NT2/D1 (cell line): Measurements from ENCODE around the gene MYO15B.

Source experiments
- DNase-seq: peaks from one replicate; pipeline ENCODE4 v3.0.0-alpha.2; 2011; ENCODE audit warnings: low read depth, low spot score
- H3K27me3 ChIP-seq: 2 replicates; pipeline ENCODE4 v1.6.0; 2011; ENCODE audit warnings: mild to moderate bottlenecking; ENCODE audit not compliant: insufficient read length, insufficient read depth
- H3K36me3 ChIP-seq: 2 replicates; pipeline ENCODE4 v1.6.1; 2011; ENCODE audit warnings: mild to moderate bottlenecking, low read length, mixed read lengths; ENCODE audit not compliant: insufficient read depth, insufficient read length
- H3K4me1 ChIP-seq: 2 replicates; pipeline ENCODE4 v1.5.1; 2011; ENCODE audit not compliant: insufficient read depth, insufficient read length
- H3K4me3 ChIP-seq: 2 replicates; pipeline ENCODE4 v1.5.1; 2011; ENCODE audit warnings: low read depth; ENCODE audit not compliant: insufficient read length
- H3K9ac ChIP-seq: 2 replicates; pipeline ENCODE4 v1.6.0; 2011; ENCODE audit warnings: low read depth; ENCODE audit not compliant: insufficient read length
- H3K9me3 ChIP-seq: 2 replicates; pipeline ENCODE4 v1.5.1; 2011; ENCODE audit warnings: mild to moderate bottlenecking, low read length; ENCODE audit not compliant: insufficient read depth
- SUZ12 ChIP-seq: IDR thresholded peaks from 2 replicates; pipeline ENCODE4 v1.6.1; 2011; ENCODE audit not compliant: insufficient read length, insufficient read depth; ENCODE audit errors: extremely low read depth
- YY1 ChIP-seq: IDR thresholded peaks from 2 replicates; pipeline ENCODE4 v1.6.1; 2011; ENCODE audit not compliant: insufficient read length, insufficient read depth
- ZNF274 ChIP-seq: IDR thresholded peaks from 2 replicates; pipeline ENCODE4 v1.6.1; 2011; ENCODE audit warnings: mild to moderate bottlenecking, low read depth, low read length

Gene MYO15B

GRCh38 chr17:75654176-75654575, 66.6 kb downstream of the MYO15B start:
- no peaks in the 10 kb centered on the region for H3K9me3 ChIP-seq
- peaks cover 79% of the 10 kb centered on the region for H3K36me3 ChIP-seq
- TF ChIP-seq ZNF274, result no peak
- TF ChIP-seq SUZ12, result no peak
- TF ChIP-seq YY1, result no peak
- H3K9ac ChIP-seq, result no peak overlapping the region
- H3K4me1 ChIP-seq, result no peaks in the 10 kb centered on the region
- H3K27me3 ChIP-seq, result no peaks in the 10 kb centered on the region
- no peak overlapping the region for H3K4me3 ChIP-seq
- DNase-seq, result no peak

GRCh38 chr17:75658237-75658636, 70.6 kb downstream of the MYO15B start:
- H3K36me3 ChIP-seq, result peaks cover 78% of the 10 kb centered on the region
- H3K4me1 ChIP-seq, result no peaks in the 10 kb centered on the region
- H3K27me3 ChIP-seq, result no peaks in the 10 kb centered on the region
- no peak overlapping the region for H3K9ac ChIP-seq
- TF ChIP-seq YY1 (no peak), ZNF274 (no peak), SUZ12 (no peak)
- no peak for DNase-seq
- H3K9me3 ChIP-seq, result no peaks in the 10 kb centered on the region
- H3K4me3 ChIP-seq, result no peak overlapping the region

- Histone ChIP-seq H3K27me3 (no peaks in the 10 kb centered on the region), H3K36me3 (peaks cover 75% of the 10 kb centered on the region), H3K4me3 (no peak overlapping the region), H3K4me1 (no peaks in the 10 kb centered on the region), H3K9ac (no peak overlapping the region), H3K9me3 (no peaks in the 10 kb centered on the region)
- TF ChIP-seq SUZ12 (no peak), YY1 (no peak), ZNF274 (no peak)
- no peak for DNase-seq
Observed at GRCh38 chr17:75661531-75661930, 73.9 kb downstream of the MYO15B start.

- no peaks in the 10 kb centered on the region for H3K9me3 ChIP-seq
- H3K9ac ChIP-seq, result no peak overlapping the region
- H3K27me3 ChIP-seq, result no peaks in the 10 kb centered on the region
- no peak for DNase-seq
- H3K4me1 ChIP-seq, result no peaks in the 10 kb centered on the region
- H3K4me3 ChIP-seq, result no peak overlapping the region
- H3K36me3 ChIP-seq, result peaks cover 67% of the 10 kb centered on the region
- no peak for TF ChIP-seq ZNF274
- TF ChIP-seq YY1, result no peak
- TF ChIP-seq SUZ12, result no peak
Observed at GRCh38 chr17:75662511-75662910, 74.9 kb downstream of the MYO15B start.

- Histone ChIP-seq H3K27me3 (no peaks in the 10 kb centered on the region), H3K9me3 (no peaks in the 10 kb centered on the region), H3K9ac (no peak overlapping the region), H3K4me3 (no peak overlapping the region), H3K4me1 (no peaks in the 10 kb centered on the region), H3K36me3 (peaks cover 66% of the 10 kb centered on the region)
- TF ChIP-seq SUZ12 (no peak), ZNF274 (no peak), YY1 (no peak)
- DNase-seq, result no peak
Observed at GRCh38 chr17:75664099-75664549, 76.5 kb downstream of the MYO15B start.

GRCh38 chr17:75665981-75666380, 78.4 kb downstream of the MYO15B start:
- no peak for TF ChIP-seq SUZ12
- TF ChIP-seq ZNF274, result no peak
- no peak for TF ChIP-seq YY1
- Histone ChIP-seq H3K4me3 (peak overlapping the region; percentile 99), H3K9me3 (no peaks in the 10 kb centered on the region), H3K27me3 (no peaks in the 10 kb centered on the region), H3K4me1 (no peaks in the 10 kb centered on the region), H3K9ac (peak overlapping the region; percentile 57), H3K36me3 (peaks cover 64% of the 10 kb centered on the region)
- no peak for DNase-seq

- TF ChIP-seq SUZ12, result no peak
- peak; percentile 74 for TF ChIP-seq YY1
- no peak for TF ChIP-seq ZNF274
- Histone ChIP-seq H3K36me3 (peaks cover 66% of the 10 kb centered on the region), H3K27me3 (no peaks in the 10 kb centered on the region), H3K9ac (peak within 1 kb of the TSS; percentile 99), H3K4me3 (peak within 1 kb of the TSS; percentile 99), H3K9me3 (no peaks in the 10 kb centered on the region), H3K4me1 (no peaks in the 10 kb centered on the region)
- DNase-seq, result peak; percentile 93
Observed at GRCh38 chr17:75666959-75667790, 79.6 kb downstream of the MYO15B start, which contains the start of the genes RECQL5 and SAP30BP. TSS of gene RECQL5 (minus strand) at chr17:75667154. CDS start at chr17:75666557, 597 bp downstream. TSS of gene SAP30BP (plus strand) at chr17:75667338. CDS start at chr17:75667373, 35 bp downstream.
